ENCODE results near the gene SAYSD1. TPM values are rescaled to one million over a fixed set of nuclear protein-coding genes. Genes with fewer than 3 reads are reported as not detected.

SAYSD1 gene
- total and polyA plus RNA-seq, 2 donors (not counting 1 experiment from before 2014, with no cell fraction given), result 4.6 to 17.8 TPM

GRCh38 chr6:39062014-39062740 is 52.8 kb downstream of the SAYSD1 start:
- Mint-ChIP-seq H3K4me3 (no peak overlapping the region), H3K4me1 (no peaks in the 10 kb centered on the region), H3K9me3 (ENCODE audit: insufficient read depth) (no peaks in the 10 kb centered on the region), H3K27ac (no peak overlapping the region), H3K27me3 (peaks cover 40% of the 10 kb centered on the region)
- H3K9me3 ChIP-seq (ENCODE audit: control extremely low read depth in 1 of 3, control insufficient read depth in 2 of 3, insufficient read depth in 1 of 3, low read length in 2 of 3), result no peaks in the 10 kb centered on the region
- H2AFZ ChIP-seq (ENCODE audit: insufficient read depth, low read depth, low read length, poor library complexity, severe bottlenecking), result no peak overlapping the region
- H3K36me3 ChIP-seq (replicated peaks in 1 of 2; ENCODE audit: control extremely low read depth in 1 of 2, control insufficient read depth in 1 of 2, extremely low read depth in 1 of 2, insufficient read depth in 2 of 2, low read length in 1 of 2), result no peaks in the 10 kb centered on the region
- no peak overlapping the region for H3K4me3 ChIP-seq (ENCODE audit: control extremely low read depth in 1 of 5, extremely low read depth in 1 of 5, insufficient read depth in 1 of 5, low read depth in 2 of 5, low read length in 4 of 5)
- no peak for DNase-seq
- H3K27me3 ChIP-seq (replicated peaks in 1 of 4; ENCODE audit: control extremely low read depth in 1 of 4, control insufficient read depth in 3 of 4, insufficient read depth in 4 of 4, low read length in 3 of 4), result peaks cover 0 to 4% (median 0%) of the 10 kb centered on the region in 4 experiments
- no peak for ATAC-seq (ENCODE audit: low read depth)
- no peak overlapping the region for H3K4me2 ChIP-seq (replicated peaks; ENCODE audit: low read depth, low read length, poor library complexity, severe bottlenecking)
- no peaks in the 10 kb centered on the region for H3K79me2 ChIP-seq (ENCODE audit: control insufficient read depth, insufficient read depth, low read length)
- H3K9ac ChIP-seq (ENCODE audit: low read length), result no peak overlapping the region
- 46% methylated on average over 5 of the region's 10 CpGs for WGBS (ENCODE audit: insufficient coverage)
- ChIA-PET POLR2A (no interaction called here), CTCF (no interaction called here)
- intact Hi-C loops (cut with micrococcal nuclease), result no loop called here
- H4K20me1 ChIP-seq (ENCODE audit: control insufficient read depth, insufficient read depth, low read length, poor library complexity, severe bottlenecking), result no peaks in the 10 kb centered on the region
- TF ChIP-seq EZH2 (IDR thresholded peaks at IDR 0.05; ENCODE audit: borderline replicate concordance, insufficient read depth, low read depth, low read length, poor library complexity, severe bottlenecking) (no peak), CTCF (IDR thresholded peaks at IDR 0.05) (no peak)
- H3K27ac ChIP-seq (ENCODE audit: low read length in 2 of 2), result no peak overlapping the region
- no peaks in the 10 kb centered on the region for H3K4me1 ChIP-seq (ENCODE audit: control insufficient read depth in 2 of 2, insufficient read depth in 2 of 2, low read length in 2 of 2)

- Histone ChIP-seq H3K36me3 (replicated peaks in 1 of 2; ENCODE audit: control extremely low read depth in 1 of 2, control insufficient read depth in 1 of 2, extremely low read depth in 1 of 2, insufficient read depth in 2 of 2, low read length in 1 of 2) (no peaks in the 10 kb centered on the region), H3K9ac (ENCODE audit: low read length) (no peak overlapping the region), H3K9me3 (ENCODE audit: control extremely low read depth in 1 of 3, control insufficient read depth in 2 of 3, insufficient read depth in 1 of 3, low read length in 2 of 3) (no peaks in the 10 kb centered on the region), H3K27ac (ENCODE audit: low read length in 2 of 2) (no peak overlapping the region), H2AFZ (ENCODE audit: insufficient read depth, low read depth, low read length, poor library complexity, severe bottlenecking) (no peak overlapping the region), H3K4me2 (replicated peaks; ENCODE audit: low read depth, low read length, poor library complexity, severe bottlenecking) (no peak overlapping the region), H3K79me2 (ENCODE audit: control insufficient read depth, insufficient read depth, low read length) (no peaks in the 10 kb centered on the region), H3K4me3 (ENCODE audit: control extremely low read depth in 1 of 5, extremely low read depth in 1 of 5, insufficient read depth in 1 of 5, low read depth in 2 of 5, low read length in 4 of 5) (no peak overlapping the region), H3K4me1 (ENCODE audit: control insufficient read depth in 2 of 2, insufficient read depth in 2 of 2, low read length in 2 of 2) (no peaks in the 10 kb centered on the region), H3K27me3 (replicated peaks in 1 of 4; ENCODE audit: control extremely low read depth in 1 of 4, control insufficient read depth in 3 of 4, insufficient read depth in 4 of 4, low read length in 3 of 4) (peaks cover 0 to 4% (median 0%) of the 10 kb centered on the region in 4 experiments), H4K20me1 (ENCODE audit: control insufficient read depth, insufficient read depth, low read length, poor library complexity, severe bottlenecking) (no peaks in the 10 kb centered on the region)
- POLR2A ChIA-PET, result no interaction called here
- DNase-seq, result no peak
- H3K9me3 Mint-ChIP-seq (ENCODE audit: insufficient read depth), result no peaks in the 10 kb centered on the region
- H3K27me3 Mint-ChIP-seq, result peaks cover 41% of the 10 kb centered on the region
- intact Hi-C loops (cut with micrococcal nuclease), result no loop called here
- 80% methylated on average over 1 of the region's 3 CpGs for WGBS (ENCODE audit: insufficient coverage)
- no peaks in the 10 kb centered on the region for H3K4me1 Mint-ChIP-seq
- H3K4me3 Mint-ChIP-seq, result no peak overlapping the region
- H3K27ac Mint-ChIP-seq, result no peak overlapping the region
- CTCF ChIA-PET, result no interaction called here
- no peak for ATAC-seq (ENCODE audit: low read depth)
- TF ChIP-seq CTCF (IDR thresholded peaks at IDR 0.05), result no peak
- no peak for TF ChIP-seq EZH2 (IDR thresholded peaks at IDR 0.05; ENCODE audit: borderline replicate concordance, insufficient read depth, low read depth, low read length, poor library complexity, severe bottlenecking)
Observed at GRCh38 chr6:39061588-39061987, 53.4 kb downstream of the SAYSD1 start.

All from B cell (primary cell).